ENCODE data around the gene PGAM4.
A peak's percentile ranks its signal among the peaks of the same experiment; 100 is the strongest.

Gene PGAM4

DNA sequence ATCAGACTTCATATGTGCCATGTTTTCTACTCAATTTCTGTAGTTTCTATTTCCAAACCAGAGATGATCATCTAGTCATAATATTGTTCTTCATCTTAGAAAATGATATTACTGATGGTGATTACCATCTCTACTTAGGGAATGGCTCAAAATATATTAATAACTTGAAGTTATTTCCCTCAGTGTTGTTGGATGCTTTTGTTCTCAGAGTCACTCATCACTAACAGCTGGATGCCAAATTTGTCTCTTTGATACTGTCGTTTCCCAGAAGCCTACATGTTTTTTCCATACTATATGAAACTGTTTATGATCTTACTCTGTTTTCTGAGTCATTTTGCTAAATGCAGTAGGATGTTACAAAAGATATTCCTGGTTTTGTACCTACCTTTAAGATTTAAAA, 8.9 kb downstream of the PGAM4 start:
- Histone ChIP-seq H3K27ac (replicated peaks) (no peak overlapping the region), H3K27me3 (ENCODE audit: insufficient read depth, poor library complexity, severe bottlenecking) (no peaks in the 10 kb centered on the region), H3K4me3 (replicated peaks; ENCODE audit: insufficient read depth, low read length) (no peak overlapping the region)
- TF ChIP-seq GABPA (IDR thresholded peaks at IDR 0.05; ENCODE audit: low read depth) (no peak), SPI1 (IDR thresholded peaks at IDR 0.05; ENCODE audit: borderline replicate concordance, low read depth) (no peak), POLR2AphosphoS5 (IDR thresholded peaks at IDR 0.05; ENCODE audit: low read depth) (no peak)
- TF ChIP-seq, protein P1, sequence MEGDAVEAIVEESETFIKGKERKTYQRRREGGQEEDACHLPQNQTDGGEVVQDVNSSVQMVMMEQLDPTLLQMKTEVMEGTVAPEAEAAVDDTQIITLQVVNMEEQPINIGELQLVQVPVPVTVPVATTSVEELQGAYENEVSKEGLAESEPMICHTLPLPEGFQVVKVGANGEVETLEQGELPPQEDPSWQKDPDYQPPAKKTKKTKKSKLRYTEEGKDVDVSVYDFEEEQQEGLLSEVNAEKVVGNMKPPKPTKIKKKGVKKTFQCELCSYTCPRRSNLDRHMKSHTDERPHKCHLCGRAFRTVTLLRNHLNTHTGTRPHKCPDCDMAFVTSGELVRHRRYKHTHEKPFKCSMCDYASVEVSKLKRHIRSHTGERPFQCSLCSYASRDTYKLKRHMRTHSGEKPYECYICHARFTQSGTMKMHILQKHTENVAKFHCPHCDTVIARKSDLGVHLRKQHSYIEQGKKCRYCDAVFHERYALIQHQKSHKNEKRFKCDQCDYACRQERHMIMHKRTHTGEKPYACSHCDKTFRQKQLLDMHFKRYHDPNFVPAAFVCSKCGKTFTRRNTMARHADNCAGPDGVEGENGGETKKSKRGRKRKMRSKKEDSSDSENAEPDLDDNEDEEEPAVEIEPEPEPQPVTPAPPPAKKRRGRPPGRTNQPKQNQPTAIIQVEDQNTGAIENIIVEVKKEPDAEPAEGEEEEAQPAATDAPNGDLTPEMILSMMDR (IDR thresholded peaks at IDR 0.05; ENCODE audit: insufficient read depth, low read length): no peak
- TF ChIP-seq, protein P2, sequence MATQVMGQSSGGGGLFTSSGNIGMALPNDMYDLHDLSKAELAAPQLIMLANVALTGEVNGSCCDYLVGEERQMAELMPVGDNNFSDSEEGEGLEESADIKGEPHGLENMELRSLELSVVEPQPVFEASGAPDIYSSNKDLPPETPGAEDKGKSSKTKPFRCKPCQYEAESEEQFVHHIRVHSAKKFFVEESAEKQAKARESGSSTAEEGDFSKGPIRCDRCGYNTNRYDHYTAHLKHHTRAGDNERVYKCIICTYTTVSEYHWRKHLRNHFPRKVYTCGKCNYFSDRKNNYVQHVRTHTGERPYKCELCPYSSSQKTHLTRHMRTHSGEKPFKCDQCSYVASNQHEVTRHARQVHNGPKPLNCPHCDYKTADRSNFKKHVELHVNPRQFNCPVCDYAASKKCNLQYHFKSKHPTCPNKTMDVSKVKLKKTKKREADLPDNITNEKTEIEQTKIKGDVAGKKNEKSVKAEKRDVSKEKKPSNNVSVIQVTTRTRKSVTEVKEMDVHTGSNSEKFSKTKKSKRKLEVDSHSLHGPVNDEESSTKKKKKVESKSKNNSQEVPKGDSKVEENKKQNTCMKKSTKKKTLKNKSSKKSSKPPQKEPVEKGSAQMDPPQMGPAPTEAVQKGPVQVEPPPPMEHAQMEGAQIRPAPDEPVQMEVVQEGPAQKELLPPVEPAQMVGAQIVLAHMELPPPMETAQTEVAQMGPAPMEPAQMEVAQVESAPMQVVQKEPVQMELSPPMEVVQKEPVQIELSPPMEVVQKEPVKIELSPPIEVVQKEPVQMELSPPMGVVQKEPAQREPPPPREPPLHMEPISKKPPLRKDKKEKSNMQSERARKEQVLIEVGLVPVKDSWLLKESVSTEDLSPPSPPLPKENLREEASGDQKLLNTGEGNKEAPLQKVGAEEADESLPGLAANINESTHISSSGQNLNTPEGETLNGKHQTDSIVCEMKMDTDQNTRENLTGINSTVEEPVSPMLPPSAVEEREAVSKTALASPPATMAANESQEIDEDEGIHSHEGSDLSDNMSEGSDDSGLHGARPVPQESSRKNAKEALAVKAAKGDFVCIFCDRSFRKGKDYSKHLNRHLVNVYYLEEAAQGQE (IDR thresholded peaks at IDR 0.05; ENCODE audit: insufficient replicate concordance, low read depth): no peak
- DNase-seq (ENCODE audit: low read depth in 1 of 2, low spot score in 1 of 2): no peak

DNA sequence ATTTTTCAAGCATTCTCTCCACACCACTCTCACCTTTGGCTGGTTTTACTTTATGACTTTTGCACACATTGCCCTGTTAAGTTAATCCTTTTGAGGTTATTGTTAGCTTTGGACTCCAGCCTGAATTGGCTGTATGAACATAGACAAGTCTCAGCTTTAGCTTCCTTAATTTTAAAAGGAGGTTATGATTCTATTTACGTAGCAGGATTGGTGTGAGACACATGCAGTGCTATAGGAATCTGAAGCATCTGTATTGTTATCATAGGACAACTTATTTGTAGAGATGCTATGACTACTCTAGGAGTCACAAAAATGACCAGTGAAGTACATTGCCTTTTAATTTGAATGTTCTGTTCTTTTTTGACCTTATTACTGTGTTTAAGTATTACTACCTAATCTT, 15.7 kb downstream of the PGAM4 start:
- no peak for DNase-seq (ENCODE audit: low read depth in 1 of 2, low spot score in 1 of 2)
- Histone ChIP-seq H3K27ac (replicated peaks) (peak overlapping the region; percentile 28), H3K4me3 (replicated peaks; ENCODE audit: insufficient read depth, low read length) (no peak overlapping the region), H3K27me3 (ENCODE audit: insufficient read depth, poor library complexity, severe bottlenecking) (no peaks in the 10 kb centered on the region)
- TF ChIP-seq, protein P2 (IDR thresholded peaks at IDR 0.05; ENCODE audit: insufficient replicate concordance, low read depth): no peak
- TF ChIP-seq SPI1 (IDR thresholded peaks at IDR 0.05; ENCODE audit: borderline replicate concordance, low read depth) (no peak), POLR2AphosphoS5 (IDR thresholded peaks at IDR 0.05; ENCODE audit: low read depth) (no peak), GABPA (IDR thresholded peaks at IDR 0.05; ENCODE audit: low read depth) (no peak)
- TF ChIP-seq, protein P1 (IDR thresholded peaks at IDR 0.05; ENCODE audit: insufficient read depth, low read length): no peak

DNA sequence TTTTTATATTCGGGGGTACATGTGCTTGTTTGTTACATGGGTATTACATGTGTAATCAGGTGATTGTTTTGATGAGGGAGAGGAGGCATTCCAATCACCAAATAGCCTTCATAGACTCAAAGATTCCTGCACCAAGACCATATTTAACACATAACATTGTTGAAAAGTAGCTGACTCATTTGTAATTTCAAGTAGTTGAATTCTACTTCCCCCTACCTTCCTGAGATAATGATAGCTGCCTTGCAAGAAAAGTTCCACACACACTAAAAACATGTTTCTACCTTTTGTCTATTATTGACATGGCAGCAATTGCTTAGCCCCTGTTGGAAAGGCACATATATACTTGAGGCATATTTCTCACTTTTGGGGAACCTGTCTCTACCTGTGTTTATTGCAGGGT, 16.1 kb downstream of the PGAM4 start:
- Histone ChIP-seq H3K27me3 (ENCODE audit: insufficient read depth, poor library complexity, severe bottlenecking) (no peaks in the 10 kb centered on the region), H3K4me3 (replicated peaks; ENCODE audit: insufficient read depth, low read length) (no peak overlapping the region), H3K27ac (replicated peaks) (peak overlapping the region; percentile 28)
- TF ChIP-seq SPI1 (IDR thresholded peaks at IDR 0.05; ENCODE audit: borderline replicate concordance, low read depth) (no peak), POLR2AphosphoS5 (IDR thresholded peaks at IDR 0.05; ENCODE audit: low read depth) (no peak), GABPA (IDR thresholded peaks at IDR 0.05; ENCODE audit: low read depth) (no peak)
- TF ChIP-seq, protein P1 (IDR thresholded peaks at IDR 0.05; ENCODE audit: insufficient read depth, low read length): no peak
- TF ChIP-seq, protein P2 (IDR thresholded peaks at IDR 0.05; ENCODE audit: insufficient replicate concordance, low read depth): no peak
- no peak for DNase-seq (ENCODE audit: low read depth in 1 of 2, low spot score in 1 of 2)
